ENCODE data around the gene SLC25A51. TPM values are rescaled to one million over a fixed set of nuclear protein-coding genes. Genes with fewer than 3 reads are reported as not detected.

The SLC25A51 gene
- total RNA-seq, 1 experiment from 2014 or later, result 23.4 TPM

GRCh38 chr9:37918665-37919170 lies 14.8 kb upstream of the SLC25A51 start:
- H3K9me3 ChIP-seq (ENCODE audit: control insufficient read depth, insufficient read depth, low read depth, low read length), result no peaks in the 10 kb centered on the region
- TF ChIP-seq TCF7L2 (IDR thresholded peaks at IDR 0.05; ENCODE audit: low read depth, low read length) (no peak), POLR2AphosphoS5 (IDR thresholded peaks at IDR 0.05; ENCODE audit: low read depth, low read length) (no peak), SIN3A (IDR thresholded peaks at IDR 0.05; ENCODE audit: borderline replicate concordance, insufficient read depth, low read depth, low read length) (no peak), CTCF (IDR thresholded peaks at IDR 0.05) (no peak), REST (IDR thresholded peaks at IDR 0.05; ENCODE audit: insufficient read depth in 1 of 2, low read depth in 2 of 2, low read length in 1 of 2) (no peak)
- in situ Hi-C loops (cut with HindIII; ENCODE audit: low pct_unique_long_range_greater_than_20kb, low sequenced_read_pairs), result no loop called here
- DNase-seq (ENCODE audit: low read depth, low spot score) (no peak), ATAC-seq (no peak)
- CTCF ChIA-PET, result no interaction called here
- H3K4me3 ChIP-seq (ENCODE audit: low read depth in 2 of 2, low read length in 2 of 2), result no peak overlapping the region
- intact Hi-C loops (cut with micrococcal nuclease; ENCODE audit: unreplicated experiment), result no loop called here
- POLR2A ChIA-PET, result no interaction called here
- H3K27ac ChIP-seq (ENCODE audit: low read length), result no peak overlapping the region
- peaks cover 37% of the 10 kb centered on the region for H3K4me1 ChIP-seq (ENCODE audit: control insufficient read depth, insufficient read depth, low read length)
- no peaks in the 10 kb centered on the region for H3K27me3 ChIP-seq (ENCODE audit: control insufficient read depth, insufficient read depth, low read length)
- no peaks in the 10 kb centered on the region; the same call in none of the 2 replicates for H3K36me3 ChIP-seq (ENCODE audit: control insufficient read depth, insufficient read depth, low read length)
- BruUV-seq (replicated peaks), result no TSS peak

GRCh38 chr9:37917801-37918664 lies 14.1 kb upstream of the SLC25A51 start:
- no peaks in the 10 kb centered on the region; the same call in none of the 2 replicates for H3K36me3 ChIP-seq (ENCODE audit: control insufficient read depth, insufficient read depth, low read length)
- TSS peak; percentile 25 for BruUV-seq (replicated peaks)
- H3K27me3 ChIP-seq (ENCODE audit: control insufficient read depth, insufficient read depth, low read length), result no peaks in the 10 kb centered on the region
- intact Hi-C loops (cut with micrococcal nuclease; ENCODE audit: unreplicated experiment) (no loop called here), in situ Hi-C loops (cut with HindIII; ENCODE audit: low pct_unique_long_range_greater_than_20kb, low sequenced_read_pairs) (no loop called here)
- no peaks in the 10 kb centered on the region for H3K9me3 ChIP-seq (ENCODE audit: control insufficient read depth, insufficient read depth, low read depth, low read length)
- ChIA-PET CTCF (no interaction called here), POLR2A (interaction anchor here (0.5 kb wide), 1 partner anchor 167 kb away, joined by 4 read pairs; no protein-coding TSS in a partner anchor)
- peaks cover 35% of the 10 kb centered on the region for H3K4me1 ChIP-seq (ENCODE audit: control insufficient read depth, insufficient read depth, low read length)
- ATAC-seq (no peak), DNase-seq (ENCODE audit: low read depth, low spot score) (no peak)
- no peak overlapping the region for H3K4me3 ChIP-seq (ENCODE audit: low read depth in 2 of 2, low read length in 2 of 2)
- TF ChIP-seq TCF7L2 (IDR thresholded peaks at IDR 0.05; ENCODE audit: low read depth, low read length) (no peak), CTCF (IDR thresholded peaks at IDR 0.05) (no peak), REST (IDR thresholded peaks at IDR 0.05; ENCODE audit: insufficient read depth in 1 of 2, low read depth in 2 of 2, low read length in 1 of 2) (no peak), SIN3A (IDR thresholded peaks at IDR 0.05; ENCODE audit: borderline replicate concordance, insufficient read depth, low read depth, low read length) (no peak), POLR2AphosphoS5 (IDR thresholded peaks at IDR 0.05; ENCODE audit: low read depth, low read length) (no peak)
- H3K27ac ChIP-seq (ENCODE audit: low read length), result peak overlapping the region; percentile 17; the same call in 1 of the 2 replicates
